ENCODE results near the gene TLR2. TPM values are rescaled to one million over a fixed set of nuclear protein-coding genes. Genes with fewer than 3 reads are reported as not detected.

Gene TLR2
- total RNA-seq, 1 experiment from 2014 or later, result 7.1 TPM

DNA sequence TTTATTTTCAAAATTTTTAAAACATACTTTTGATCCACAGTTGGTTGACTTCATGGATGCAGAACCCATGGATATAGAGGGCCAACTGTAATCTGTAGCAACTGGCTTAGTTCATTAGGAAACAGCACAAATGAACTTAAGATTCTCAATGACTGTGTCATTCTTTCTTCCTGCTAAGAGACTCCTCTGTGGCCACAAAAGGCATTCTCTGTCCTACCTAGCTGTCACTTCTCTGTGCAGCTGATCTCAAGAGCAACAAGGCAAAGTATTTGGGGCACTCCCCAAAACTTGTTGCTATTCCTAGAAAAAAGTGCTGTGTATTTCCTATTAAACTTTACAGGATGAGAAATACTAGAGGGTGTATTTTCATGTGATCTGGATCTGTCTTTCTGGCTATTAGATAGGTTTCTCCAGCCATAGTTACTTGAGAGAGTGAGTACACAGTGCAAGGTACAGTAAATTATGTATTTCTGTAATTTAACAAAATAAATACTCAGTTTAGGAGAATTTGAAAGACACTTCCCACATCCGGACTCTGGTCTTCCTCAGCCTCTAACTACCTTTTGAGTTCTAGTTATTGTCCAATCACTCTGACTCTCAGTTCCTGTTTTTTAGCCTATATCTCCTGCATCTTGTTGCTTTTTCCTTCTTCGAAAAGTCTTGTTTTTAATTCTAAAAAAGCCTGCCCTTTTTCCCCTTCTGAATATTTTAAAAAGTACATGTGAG lies 21.8 kb downstream of the TLR2 start:
- Histone ChIP-seq H2AFZ (ENCODE audit: low read length) (no peak overlapping the region), H3K9ac (ENCODE audit: low read length) (no peak overlapping the region), H3K4me2 (ENCODE audit: low read length) (no peak overlapping the region), H3F3A (ENCODE audit: low read length, unreplicated experiment) (no peaks in the 10 kb centered on the region), H3K36me3 (ENCODE audit: low read depth, low read length) (no peaks in the 10 kb centered on the region), H3K27ac (ENCODE audit: low read length) (no peak overlapping the region), H3K27me3 (ENCODE audit: low read length) (no peaks in the 10 kb centered on the region), H4K20me1 (ENCODE audit: low read length) (no peaks in the 10 kb centered on the region), H3K9me3 (ENCODE audit: low read length) (no peaks in the 10 kb centered on the region), H3K4me1 (ENCODE audit: insufficient read depth, low read length) (no peaks in the 10 kb centered on the region), H3K9me2 (replicated peaks; ENCODE audit: low read length) (no peaks in the 10 kb centered on the region), H3K4me3 (ENCODE audit: low read length) (no peak overlapping the region), H3K79me2 (ENCODE audit: low read length) (no peaks in the 10 kb centered on the region)
- no peak for DNase-seq
- no peak for ATAC-seq
- ChIA-PET POLR2A (ENCODE audit: unreplicated experiment) (no interaction called here), CTCF (no interaction called here)
- BruUV-seq (replicated peaks), result no TSS peak
- intact Hi-C loops (cut with micrococcal nuclease), result no loop called here
- TF ChIP-seq EZH2phosphoT487 (IDR thresholded peaks at IDR 0.05; ENCODE audit: borderline replicate concordance, low read length) (no peak), EZH2 (IDR thresholded peaks at IDR 0.05; ENCODE audit: low read length, unreplicated experiment) (no peak), CTCF (conservative IDR thresholded peaks at IDR 0.05; ENCODE audit: low read depth, low read length) (no peak)

DNA sequence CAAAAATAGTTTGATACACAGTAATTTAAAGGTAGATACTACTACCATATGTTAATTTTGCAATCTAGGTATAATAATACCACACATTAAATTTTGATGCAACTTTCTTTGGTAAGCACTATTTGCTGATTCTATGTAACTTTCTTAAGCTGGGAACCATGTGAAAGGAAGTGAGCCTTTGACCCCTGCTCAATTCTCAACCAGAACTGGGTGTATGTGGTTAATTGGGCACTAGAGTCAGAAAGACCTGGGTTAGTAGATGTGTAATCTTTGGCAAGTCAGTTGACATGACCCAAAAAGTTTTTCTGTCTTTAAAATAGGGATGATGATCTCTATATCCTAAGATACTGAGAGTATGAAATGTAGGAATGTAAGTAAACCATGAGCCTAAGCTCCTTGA lies 22.4 kb downstream of the TLR2 start:
- Histone ChIP-seq H4K20me1 (ENCODE audit: low read length) (no peaks in the 10 kb centered on the region), H3F3A (ENCODE audit: low read length, unreplicated experiment) (no peaks in the 10 kb centered on the region), H3K9me2 (replicated peaks; ENCODE audit: low read length) (no peaks in the 10 kb centered on the region), H3K36me3 (ENCODE audit: low read depth, low read length) (no peaks in the 10 kb centered on the region), H3K4me1 (ENCODE audit: insufficient read depth, low read length) (no peaks in the 10 kb centered on the region), H3K27ac (ENCODE audit: low read length) (no peak overlapping the region), H3K4me3 (ENCODE audit: low read length) (no peak overlapping the region), H3K79me2 (ENCODE audit: low read length) (no peaks in the 10 kb centered on the region), H3K4me2 (ENCODE audit: low read length) (no peak overlapping the region), H3K27me3 (ENCODE audit: low read length) (no peaks in the 10 kb centered on the region), H2AFZ (ENCODE audit: low read length) (no peak overlapping the region), H3K9ac (ENCODE audit: low read length) (no peak overlapping the region), H3K9me3 (ENCODE audit: low read length) (no peaks in the 10 kb centered on the region)
- DNase-seq, result no peak
- no TSS peak for BruUV-seq (replicated peaks)
- no peak for ATAC-seq
- ChIA-PET CTCF (no interaction called here), POLR2A (ENCODE audit: unreplicated experiment) (no interaction called here)
- intact Hi-C loops (cut with micrococcal nuclease), result no loop called here
- TF ChIP-seq CTCF (conservative IDR thresholded peaks at IDR 0.05; ENCODE audit: low read depth, low read length), result no peak
- TF ChIP-seq EZH2 (IDR thresholded peaks at IDR 0.05; ENCODE audit: low read length, unreplicated experiment), result no peak
- TF ChIP-seq EZH2phosphoT487 (IDR thresholded peaks at IDR 0.05; ENCODE audit: borderline replicate concordance, low read length), result no peak

- Histone ChIP-seq H3K9ac (ENCODE audit: low read length) (no peak overlapping the region), H3K4me3 (ENCODE audit: low read length) (no peak overlapping the region), H3K27ac (ENCODE audit: low read length) (no peak overlapping the region), H3K4me2 (ENCODE audit: low read length) (no peak overlapping the region), H3K4me1 (ENCODE audit: insufficient read depth, low read length) (peaks cover 22% of the 10 kb centered on the region), H3K9me3 (ENCODE audit: low read length) (no peaks in the 10 kb centered on the region), H3K79me2 (ENCODE audit: low read length) (no peaks in the 10 kb centered on the region), H3K9me2 (replicated peaks; ENCODE audit: low read length) (no peaks in the 10 kb centered on the region), H2AFZ (ENCODE audit: low read length) (no peak overlapping the region), H3F3A (ENCODE audit: low read length, unreplicated experiment) (no peaks in the 10 kb centered on the region), H4K20me1 (ENCODE audit: low read length) (no peaks in the 10 kb centered on the region), H3K36me3 (ENCODE audit: low read depth, low read length) (no peaks in the 10 kb centered on the region), H3K27me3 (ENCODE audit: low read length) (no peaks in the 10 kb centered on the region)
- ChIA-PET POLR2A (ENCODE audit: unreplicated experiment) (no interaction called here), CTCF (no interaction called here)
- TF ChIP-seq CTCF (conservative IDR thresholded peaks at IDR 0.05; ENCODE audit: low read depth, low read length) (no peak), EZH2 (IDR thresholded peaks at IDR 0.05; ENCODE audit: low read length, unreplicated experiment) (no peak), EZH2phosphoT487 (IDR thresholded peaks at IDR 0.05; ENCODE audit: borderline replicate concordance, low read length) (no peak)
- intact Hi-C loops (cut with micrococcal nuclease), result no loop called here
- ATAC-seq (no peak), DNase-seq (no peak)
- BruUV-seq (replicated peaks), result no TSS peak
These were observed 26.6 kb downstream of the TLR2 start for GRCh38 chr4:153710681-153711080.
